SU-DHL-6 (cell line): ENCODE data around the gene WDSUB1.

Experiments
- CTCF ChIP-seq: fragments of 200-600 bp; sonication (generic); IDR thresholded peaks from one replicate; pipeline ENCODE4 v1.5.1; 2017; ENCODE audit warnings: antibody characterized with exemption, mild to moderate bottlenecking, low read length, moderate library complexity; ENCODE audit not compliant: insufficient read depth, poor library complexity, severe bottlenecking
- EZH2phosphoT487 ChIP-seq: fragments of 200-600 bp; sonication (generic), shearing (Covaris generic); conservative IDR thresholded peaks from 2 replicates; pipeline ENCODE4 v1.6.1; 2018; ENCODE audit warnings: mild to moderate bottlenecking, antibody characterized with exemption, low read length, moderate library complexity, mixed read lengths

- TF ChIP-seq CTCF (no peak), EZH2phosphoT487 (no peak)
Observed at GRCh38 chr2:159213296-159213695, 73.2 kb downstream of the WDSUB1 start.
